Kidney (tissue), 14 donors: ENCODE results near the gene NFKBIB. TPM values are rescaled to one million over a fixed set of nuclear protein-coding genes. Genes with fewer than 3 reads are reported as not detected.

Experiments
- DNase-seq, 5 donors: peaks; one replicate each; pipeline ENCODE4 v3.0.0-alpha.2; 2013 to 2020
- FAIRE-seq: peaks from 2 replicates; lab custom pipeline; 2012; peaks lifted over from hg19 to GRCh38; lab: Jason Lieb, UNC
- H3K27ac ChIP-seq, 2 donors: one replicate each; pipeline ENCODE4 v1.7.0; 2013; ENCODE audit warnings: low read depth in 2 of 2, low read length in 2 of 2, inconsistent platforms in 1 of 2
- H3K27me3 ChIP-seq: one replicate; pipeline ENCODE4 v1.7.1; 2013; ENCODE audit warnings: low read length, inconsistent platforms; ENCODE audit not compliant: control insufficient read depth, insufficient read depth
- H3K36me3 ChIP-seq, 3 donors: one replicate each; pipeline versions ENCODE4 v1.7.0 to v1.7.1; 2013; ENCODE audit warnings: low read length in 3 of 3, control low read depth in 1 of 3, inconsistent platforms in 1 of 3; ENCODE audit not compliant: insufficient read depth in 3 of 3, control insufficient read depth in 2 of 3
- H3K4me1 ChIP-seq, 3 donors: one replicate each; pipeline versions ENCODE4 v1.7.0 to v1.7.1; 2013; ENCODE audit warnings: low read length in 3 of 3, inconsistent platforms in 1 of 3, low read depth in 1 of 3; ENCODE audit not compliant: control insufficient read depth in 2 of 3, insufficient read depth in 2 of 3
- H3K4me3 ChIP-seq, 3 donors: one replicate each; pipeline versions ENCODE4 v1.7.0 to v1.8.1; 2013; ENCODE audit warnings: low read length in 3 of 3, control low read depth in 1 of 3, inconsistent platforms in 1 of 3
- H3K9ac ChIP-seq, 3 donors: one replicate each; pipeline versions ENCODE4 v1.7.0 to v1.7.1; 2013; ENCODE audit warnings: low read length in 3 of 3, control low read depth in 1 of 3, inconsistent platforms in 1 of 3
- H3K9me3 ChIP-seq, 3 donors: one replicate each; pipeline versions ENCODE4 v1.7.0 to v1.7.1; 2013; ENCODE audit warnings: low read length in 3 of 3, control low read depth in 1 of 3, inconsistent platforms in 1 of 3; ENCODE audit not compliant: control insufficient read depth in 2 of 3, insufficient read depth in 1 of 3
- intact Hi-C: fragments of 100-400 bp; cut with DNase I; formaldehyde crosslinking; loops from one replicate; pipeline ENCODE4 v1.11.1; 2022
- polyA plus RNA-seq: library from polyadenylated mRNA; stranded (reverse); fragments of 350-450 nt; fragmentation: Illumina TruSeq; extraction: RNeasy Lipid Tissue Mini Kit (QIAGEN cat#74804); gene quantifications from one replicate; pipeline ENCODE4 v1.2.3, GENCODE V29; 2014; ENCODE audit warnings: low read depth, low replicate concordance; ENCODE audit not compliant: insufficient read depth
- total RNA-seq: library from RNA; stranded (reverse); fragmentation: NEBNext Ultra II Directional; extraction: Animal tissue kit (Norgen Biotek cat#: 25700); gene quantifications from one replicate; pipeline ENCODE4 v1.2.1, GENCODE V29; 2021
- TF ChIP-seq, protein P1 (sequence below): IDR thresholded peaks from 3 replicates; pipeline ENCODE4 v1.5.1; 2012; ENCODE audit warnings: mild to moderate bottlenecking, moderate library complexity, borderline replicate concordance; ENCODE audit not compliant: insufficient read depth; ENCODE audit errors: extremely low read depth
- donor health status: control.
- donor health status: control.
- donor health status: control.
- donor health status: control.
- donor health status: control.
- donor health status: DM: yes; HTN: yes; CAD: no.
- donor health status: Normal renal cell carcinoma (clear cell type).

The NFKBIB gene
- total and polyA plus RNA-seq, 2 donors from 2014 or later: 23.2 to 37.6 TPM

DNA sequence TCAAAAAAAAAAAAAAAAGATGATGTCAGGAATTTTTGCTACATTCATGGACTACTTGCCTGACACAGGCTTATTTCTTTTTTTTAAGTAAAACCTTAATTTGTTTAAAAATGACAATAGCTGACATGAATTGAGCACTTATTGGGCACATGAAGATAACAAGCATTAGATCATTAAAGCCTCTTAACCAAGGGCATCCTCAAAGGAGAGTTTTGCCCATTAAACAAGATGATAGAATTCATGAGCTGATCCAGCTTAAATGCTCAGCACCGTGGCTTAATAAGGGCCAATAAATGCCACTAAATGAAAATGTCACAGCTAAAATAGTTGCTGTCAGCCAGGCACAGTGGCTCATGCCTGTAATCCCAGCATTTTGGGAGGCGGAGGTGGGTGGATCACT lies 56.5 kb downstream of the NFKBIB start:
- Histone ChIP-seq H3K27ac (no peak overlapping the region), H3K9ac (no peak overlapping the region), H3K27me3 (no peaks in the 10 kb centered on the region), H3K36me3 (no peaks in the 10 kb centered on the region), H3K9me3 (no peaks in the 10 kb centered on the region), H3K4me1 (peaks cover 0 to 8% (median 8%) of the 10 kb centered on the region in 3 donors), H3K4me3 (no peak overlapping the region)
- TF ChIP-seq, protein P1, sequence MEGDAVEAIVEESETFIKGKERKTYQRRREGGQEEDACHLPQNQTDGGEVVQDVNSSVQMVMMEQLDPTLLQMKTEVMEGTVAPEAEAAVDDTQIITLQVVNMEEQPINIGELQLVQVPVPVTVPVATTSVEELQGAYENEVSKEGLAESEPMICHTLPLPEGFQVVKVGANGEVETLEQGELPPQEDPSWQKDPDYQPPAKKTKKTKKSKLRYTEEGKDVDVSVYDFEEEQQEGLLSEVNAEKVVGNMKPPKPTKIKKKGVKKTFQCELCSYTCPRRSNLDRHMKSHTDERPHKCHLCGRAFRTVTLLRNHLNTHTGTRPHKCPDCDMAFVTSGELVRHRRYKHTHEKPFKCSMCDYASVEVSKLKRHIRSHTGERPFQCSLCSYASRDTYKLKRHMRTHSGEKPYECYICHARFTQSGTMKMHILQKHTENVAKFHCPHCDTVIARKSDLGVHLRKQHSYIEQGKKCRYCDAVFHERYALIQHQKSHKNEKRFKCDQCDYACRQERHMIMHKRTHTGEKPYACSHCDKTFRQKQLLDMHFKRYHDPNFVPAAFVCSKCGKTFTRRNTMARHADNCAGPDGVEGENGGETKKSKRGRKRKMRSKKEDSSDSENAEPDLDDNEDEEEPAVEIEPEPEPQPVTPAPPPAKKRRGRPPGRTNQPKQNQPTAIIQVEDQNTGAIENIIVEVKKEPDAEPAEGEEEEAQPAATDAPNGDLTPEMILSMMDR: no peak
- DNase-seq (no peak), FAIRE-seq (no peak)
- intact Hi-C loops: no loop called here

DNA sequence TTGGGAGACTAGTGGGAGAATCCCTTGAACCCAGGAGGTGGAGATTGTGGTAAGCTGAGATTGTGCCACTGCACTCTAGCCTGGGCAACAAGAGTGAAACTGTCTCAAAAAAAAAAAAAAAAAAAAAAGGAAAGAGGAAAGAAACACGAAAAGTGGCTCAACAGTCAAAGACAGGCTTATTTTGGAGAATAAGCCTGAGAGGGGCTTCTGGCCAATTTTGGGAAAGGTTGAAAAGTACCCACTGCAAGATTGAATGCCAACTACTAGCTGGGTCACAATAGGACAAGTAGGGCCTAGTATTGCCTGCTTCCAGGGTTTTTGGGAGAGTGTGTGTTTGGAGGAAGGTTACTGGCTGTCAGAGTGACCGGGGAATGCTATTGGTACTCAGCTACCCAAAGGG lies 58.5 kb downstream of the NFKBIB start:
- intact Hi-C loops: no loop called here
- H3K27ac ChIP-seq: no peak overlapping the region
- no peaks in the 10 kb centered on the region for H3K36me3 ChIP-seq
- no peak for FAIRE-seq
- TF ChIP-seq, protein P1: no peak
- no peaks in the 10 kb centered on the region for H3K27me3 ChIP-seq
- H3K4me3 ChIP-seq: no peak overlapping the region
- no peaks in the 10 kb centered on the region for H3K9me3 ChIP-seq
- H3K4me1 ChIP-seq: peaks cover 3 to 7% (median 4%) of the 10 kb centered on the region in 3 donors
- DNase-seq: no peak
- no peak overlapping the region for H3K9ac ChIP-seq

Other genes with a start within 250 kb of the NFKBIB start
- 31.1 TPM for gene CAPN12, start 155.5 kb upstream of the NFKBIB start, total RNA-seq
- 27.1 TPM for gene CAPN12, start 155.5 kb upstream of the NFKBIB start, polyA plus RNA-seq
- gene LGALS7, start 126.5 kb upstream of the NFKBIB start, total RNA-seq: 1.3 TPM
- gene LGALS7, start 126.5 kb upstream of the NFKBIB start, polyA plus RNA-seq: not detected
- gene LGALS7B, start 110.8 kb upstream of the NFKBIB start, total RNA-seq: not detected
- gene LGALS7B, start 110.8 kb upstream of the NFKBIB start, polyA plus RNA-seq: 3.7 TPM
- gene LGALS4, start 87.0 kb upstream of the NFKBIB start, total RNA-seq: 12.2 TPM
- 1.2 TPM for gene LGALS4, start 87.0 kb upstream of the NFKBIB start, polyA plus RNA-seq
- gene ECH1, start 68.2 kb upstream of the NFKBIB start, total RNA-seq: 167 TPM
- 534 TPM for gene ECH1, start 68.2 kb upstream of the NFKBIB start, polyA plus RNA-seq
- gene HNRNPL, start 50.0 kb upstream of the NFKBIB start, total RNA-seq: 278 TPM
- gene HNRNPL, start 50.0 kb upstream of the NFKBIB start, polyA plus RNA-seq: 168 TPM
- gene RINL, start 21.7 kb upstream of the NFKBIB start, total RNA-seq: 13.0 TPM
- gene RINL, start 21.7 kb upstream of the NFKBIB start, polyA plus RNA-seq: 9.5 TPM
- gene SIRT2, start 351 bp upstream of the NFKBIB start, total RNA-seq: 36.0 TPM
- gene SIRT2, start 351 bp upstream of the NFKBIB start, polyA plus RNA-seq: 56.9 TPM
- gene CCER2, start 12.2 kb downstream of the NFKBIB start, total RNA-seq: 0.47 TPM
- gene CCER2, start 12.2 kb downstream of the NFKBIB start, polyA plus RNA-seq: not detected
- 30.6 TPM for gene SARS2, start 30.8 kb downstream of the NFKBIB start, total RNA-seq
- 34.8 TPM for gene SARS2, start 30.8 kb downstream of the NFKBIB start, polyA plus RNA-seq
- gene MRPS12, start 31.0 kb downstream of the NFKBIB start, total RNA-seq: 28.5 TPM
- 110 TPM for gene MRPS12, start 31.0 kb downstream of the NFKBIB start, polyA plus RNA-seq
- gene FBXO17, start 75.8 kb downstream of the NFKBIB start, total RNA-seq: 32.3 TPM
- gene FBXO17, start 75.8 kb downstream of the NFKBIB start, polyA plus RNA-seq: 44.3 TPM
- gene FBXO27, start 132.6 kb downstream of the NFKBIB start, total RNA-seq: 8.3 TPM
- 7.8 TPM for gene FBXO27, start 132.6 kb downstream of the NFKBIB start, polyA plus RNA-seq
- not detected for gene ACP7, start 184.4 kb downstream of the NFKBIB start, total RNA-seq
- 0.13 TPM for gene ACP7, start 184.4 kb downstream of the NFKBIB start, polyA plus RNA-seq
- gene PAK4, start 225.8 kb downstream of the NFKBIB start, total RNA-seq: 55.6 TPM
- 52.5 TPM for gene PAK4, start 225.8 kb downstream of the NFKBIB start, polyA plus RNA-seq